SK-N-SH (cell line): ENCODE results near the gene CDK5R2.

Experiments used
- CTCF ChIP-seq: fragments of 200-600 bp; sonication (generic); IDR thresholded peaks from 2 replicates; pipeline ENCODE4 v1.6.1; 2017; ENCODE audit warnings: antibody characterized with exemption, mild to moderate bottlenecking, moderate library complexity
- EP300 ChIP-seq, 2 experiments: IDR thresholded peaks; 2 replicates each; pipeline versions ENCODE4 v1.4.0 to v1.6.1; 2012; ENCODE audit warnings: borderline replicate concordance in 1 of 2, low read depth in 1 of 2, low read length in 1 of 2
- IRF3 ChIP-seq: fragments of 150-350 bp; IDR thresholded peaks from 2 replicates; pipeline ENCODE4 v1.6.1; 2016; ENCODE audit warnings: mild to moderate bottlenecking, low read depth, low read length
- MXI1 ChIP-seq: IDR thresholded peaks from 2 replicates; pipeline ENCODE4 v1.6.1; 2012; ENCODE audit warnings: mild to moderate bottlenecking, low read depth, low read length, improper control_type of control experiment
- NRF1 ChIP-seq: IDR thresholded peaks from 2 replicates; pipeline ENCODE4 v1.6.1; 2012; ENCODE audit warnings: low read depth, mild to moderate bottlenecking, low read length
- POLR2AphosphoS5 ChIP-seq: IDR thresholded peaks from 2 replicates; pipeline ENCODE4 v1.6.1; 2012; ENCODE audit warnings: low read depth, low read length
- RXRA ChIP-seq: IDR thresholded peaks from 2 replicates; pipeline ENCODE4 v1.4.0; 2012; ENCODE audit warnings: low read depth, mild to moderate bottlenecking, borderline replicate concordance
- TAF1 ChIP-seq: IDR thresholded peaks from 2 replicates; pipeline ENCODE4 v1.6.1; 2012; ENCODE audit warnings: low read depth, mild to moderate bottlenecking, low read length, moderate library complexity, borderline replicate concordance
- USF1 ChIP-seq: IDR thresholded peaks from 2 replicates; pipeline ENCODE4 v1.4.0; 2012; ENCODE audit warnings: low read depth, borderline replicate concordance
- USF2 ChIP-seq: fragments of 150-350 bp; IDR thresholded peaks from 2 replicates; pipeline ENCODE4 v1.6.1; 2017; ENCODE audit warnings: antibody characterized with exemption, low read length, low read depth, borderline replicate concordance
- ZBTB33 ChIP-seq: IDR thresholded peaks from 2 replicates; pipeline ENCODE4 v1.4.0; 2012; ENCODE audit warnings: low read depth, borderline replicate concordance

GRCh38 chr2:218981881-218982585 lies 22.6 kb downstream of the CDK5R2 start:
- no peak for TF ChIP-seq POLR2AphosphoS5
- no peak for TF ChIP-seq IRF3
- TF ChIP-seq CTCF, result no peak
- no peak for TF ChIP-seq EP300 (IDR thresholded peaks at IDR 0.05; ENCODE audit: borderline replicate concordance in 1 of 2, low read depth in 1 of 2, low read length in 1 of 2)
- no peak for TF ChIP-seq ZBTB33
- TF ChIP-seq MXI1, result no peak
- no peak for TF ChIP-seq TAF1
- no peak for TF ChIP-seq USF1
- TF ChIP-seq RXRA, result no peak
- TF ChIP-seq USF2, result no peak
- no peak for TF ChIP-seq NRF1
